Brain microvascular endothelial cell (primary cell): ENCODE results near the gene ATP2B2.
"Not testable (repeated sequence)": the region's sequence is repeated elsewhere in the genome, so short reads cannot be mapped to it uniquely, and the experiment has no call there.

ENCODE experiments used
- DNase-seq: peaks from one replicate; pipeline ENCODE4 v3.0.0-alpha.2; 2020
- H3K27ac ChIP-seq: fragments of 250-450 bp; sonication (Bioruptor Pico); 2 replicates; pipeline ENCODE4 v1.5.1; 2020; ENCODE audit warnings: mild to moderate bottlenecking, moderate library complexity
- H3K27me3 ChIP-seq: fragments of 250-450 bp; sonication (Bioruptor Pico); replicated peaks from 2 replicates; pipeline ENCODE4 v1.5.1; 2020; ENCODE audit warnings: mild to moderate bottlenecking
- H3K36me3 ChIP-seq: fragments of 250-450 bp; sonication (Bioruptor Pico); replicated peaks from 2 replicates; pipeline ENCODE4 v1.5.1; 2020; ENCODE audit warnings: mild to moderate bottlenecking
- H3K4me3 ChIP-seq: 2 replicates; pipeline ENCODE4 v1.5.1; 2011; ENCODE audit warnings: low read depth, mild to moderate bottlenecking, control low read depth, low read length, moderate library complexity
- CTCF ChIP-seq: IDR thresholded peaks from 2 replicates; pipeline ENCODE4 v1.5.1; 2011; ENCODE audit warnings: low read depth, mild to moderate bottlenecking, moderate library complexity, low read length, control low read depth, inconsistent platforms; ENCODE audit errors: missing control alignments
- in situ Hi-C: cut with HindIII; loops from 2 replicates; pipeline ENCODE4 v1.10.0; 2017; ENCODE audit warnings: low sequenced_read_pairs, low pct_ligation_motif_present

The ATP2B2 gene

GRCh38 chr3:10303785-10304184, 201.6 kb downstream of the ATP2B2 start:
- Histone ChIP-seq H3K36me3 (peaks cover 86% of the 10 kb centered on the region), H3K4me3 (no peak overlapping the region), H3K27ac (no peak overlapping the region), H3K27me3 (no peaks in the 10 kb centered on the region)
- in situ Hi-C loops, result no loop called here
- DNase-seq, result no peak
- no peak for TF ChIP-seq CTCF

GRCh38 chr3:10303105-10303504, 202.3 kb downstream of the ATP2B2 start:
- no peak for DNase-seq
- no peak for TF ChIP-seq CTCF
- Histone ChIP-seq H3K27ac (no peak overlapping the region), H3K27me3 (no peaks in the 10 kb centered on the region), H3K36me3 (peaks cover 82% of the 10 kb centered on the region), H3K4me3 (no peak overlapping the region)
- in situ Hi-C loops, result no loop called here

GRCh38 chr3:10300087-10300486, 205.3 kb downstream of the ATP2B2 start:
- DNase-seq, result no peak
- TF ChIP-seq CTCF, result no peak
- Histone ChIP-seq H3K36me3 (peaks cover 62% of the 10 kb centered on the region), H3K27me3 (no peaks in the 10 kb centered on the region), H3K4me3 (no peak overlapping the region), H3K27ac (no peak overlapping the region)
- in situ Hi-C loops, result no loop called here

GRCh38 chr3:10299679-10300078, 205.7 kb downstream of the ATP2B2 start:
- DNase-seq, result no peak
- H3K27ac ChIP-seq, result no peak overlapping the region
- H3K36me3 ChIP-seq, result peaks cover 58% of the 10 kb centered on the region

GRCh38 chr3:10299175-10299574, 206.2 kb downstream of the ATP2B2 start:
- no peak for DNase-seq
- Histone ChIP-seq H3K4me3 (no peak overlapping the region), H3K27ac (no peak overlapping the region), H3K36me3 (peaks cover 53% of the 10 kb centered on the region), H3K27me3 (no peaks in the 10 kb centered on the region)
- in situ Hi-C loops, result no loop called here
- peak; percentile 22 for TF ChIP-seq CTCF

More at GRCh38 chr3:10299679-10300078, 205.7 kb downstream of the ATP2B2 start:
- in situ Hi-C loops, result no loop called here
- TF ChIP-seq CTCF, result no peak
- no peak overlapping the region for H3K4me3 ChIP-seq
- H3K27me3 ChIP-seq, result no peaks in the 10 kb centered on the region

- peaks cover 42% of the 10 kb centered on the region for H3K36me3 ChIP-seq
- H3K27ac ChIP-seq, DNase-seq, H3K4me3 ChIP-seq, in situ Hi-C loops, H3K27me3 ChIP-seq: not testable (repeated sequence)
These were observed 207.3 kb downstream of the ATP2B2 start for GRCh38 chr3:10298064-10298463.
